Left cardiac atrium (tissue), 4 donors: Measurements from ENCODE around the gene IGFALS. TPM values are rescaled to one million over a fixed set of nuclear protein-coding genes. Genes with fewer than 3 reads are reported as not detected.

Source experiments
- ATAC-seq, 2 donors: fragments of 200-7000 bp; cut with Tn5 transposase; one replicate each; pipeline ENCODE4 v1.9.1; 2020; ENCODE audit warnings: mild to moderate bottlenecking in 2 of 2, moderate library complexity in 2 of 2
- DNase-seq: peaks from one replicate; pipeline ENCODE4 v3.0.0-alpha.2; 2020
- intact Hi-C, 2 donors: fragments of 100-400 bp; cut with DNase I; formaldehyde crosslinking; loops; one replicate each; pipeline versions ENCODE4 v1.14.1 to v1.15.1; 2022 to 2023
- total RNA-seq, 2 donors: library from RNA; stranded (reverse); fragmentation: NEBNext Ultra II Directional; extraction: Animal tissue kit (Norgen Biotek cat#: 25700); gene quantifications; one replicate each; pipeline ENCODE4 v1.2.1, GENCODE V29; 2021
- donor health status: DM: no; HTN: yes; CAD: no.
- donor health status: DM: no; HTN: yes; CAD: no; lungs with severe emphysema.
- donor health status: DM: yes; HTN: yes; CAD: no.
- donor health status: Dilated cardiomyopathy.

IGFALS gene
- total RNA-seq, 2 donors from 2014 or later = not detected

DNA sequence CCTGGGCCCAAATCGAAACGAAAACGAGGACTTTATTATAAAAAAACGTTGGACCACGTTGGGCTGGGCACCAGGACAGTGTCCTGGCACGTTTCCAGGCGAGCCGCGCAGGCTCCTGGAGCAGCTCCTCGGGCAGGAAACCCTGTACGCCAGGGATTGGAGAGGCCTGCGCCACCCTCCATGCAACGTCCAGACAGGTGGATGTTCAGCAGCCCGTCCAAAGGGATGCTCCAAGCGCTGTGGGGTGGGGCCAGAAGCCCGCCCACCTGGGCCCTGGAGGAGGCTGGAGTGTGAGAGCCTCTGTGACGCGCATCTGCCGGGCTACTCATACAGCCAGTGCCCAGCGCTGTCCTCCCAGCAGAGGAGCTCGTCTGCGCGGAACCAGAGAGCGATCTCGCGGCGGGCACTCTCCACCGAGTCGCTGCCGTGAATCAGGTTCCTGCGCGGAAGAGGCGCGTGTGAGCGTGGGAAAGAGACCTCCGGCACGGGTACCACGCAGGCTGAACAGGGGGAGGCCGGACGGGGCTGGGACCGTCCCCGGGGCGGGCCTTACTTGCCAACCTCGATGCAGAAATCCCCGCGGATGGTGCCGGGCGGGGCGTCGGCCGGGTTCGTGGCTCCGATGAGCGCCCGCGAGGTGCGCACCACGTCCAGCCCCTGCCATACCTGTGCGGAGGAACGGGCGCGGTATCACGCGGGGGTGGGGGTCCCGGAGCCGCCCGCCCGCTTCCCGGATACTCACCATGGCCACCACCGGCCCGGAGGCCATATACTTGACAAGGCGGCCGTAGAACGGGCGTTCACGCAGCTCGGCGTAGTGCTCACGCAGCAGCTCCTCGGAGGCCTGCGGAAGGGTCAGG lies 22.9 kb downstream of the IGFALS start:
- ATAC-seq = peak; percentile 10 to 21
- DNase-seq = peak; percentile 84
- intact Hi-C loops = no loop called here

DNA sequence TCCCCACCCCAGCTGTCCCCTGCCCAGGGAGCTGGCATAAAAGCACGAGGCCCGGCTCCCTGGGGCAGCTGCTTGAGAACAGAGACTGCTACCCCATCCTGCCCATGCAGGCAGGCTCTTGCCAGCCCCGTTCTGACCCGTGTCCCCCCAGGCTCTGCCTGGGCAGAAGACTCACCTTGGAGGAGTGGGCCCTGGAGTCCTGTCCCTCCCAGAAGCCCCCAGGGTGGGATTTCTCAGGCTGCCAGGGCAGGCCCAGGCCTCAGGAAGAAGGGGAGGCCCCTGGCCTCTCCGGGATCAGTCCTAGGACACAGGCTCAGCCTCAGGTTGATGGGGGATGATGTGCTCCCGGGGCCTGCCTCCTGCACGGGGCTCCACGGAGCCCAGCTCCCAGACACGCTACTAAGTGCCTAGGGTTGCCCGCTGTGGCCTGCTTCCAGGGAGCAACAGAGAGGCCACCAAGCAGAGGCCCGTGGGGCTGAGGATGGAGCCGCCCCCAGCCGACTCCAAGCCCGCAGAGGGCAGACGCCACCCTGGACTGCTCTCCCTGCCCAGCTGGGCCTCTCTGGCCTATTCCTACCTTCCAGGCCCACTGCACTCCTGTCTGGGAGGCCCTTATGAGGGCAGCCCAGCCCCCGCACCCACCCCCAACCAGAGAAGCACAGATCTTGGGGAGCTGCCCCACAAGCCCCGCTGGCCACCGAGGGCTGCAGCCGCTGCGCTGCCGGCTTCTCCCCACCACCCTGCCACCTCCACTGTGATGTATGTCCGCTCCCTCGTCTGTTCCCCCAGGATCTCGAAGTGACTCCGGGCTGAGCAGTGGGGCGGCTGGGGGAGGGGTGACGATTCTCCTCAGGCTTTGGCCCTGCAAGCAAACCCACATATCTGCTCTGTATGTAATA lies 23.9 kb downstream of the IGFALS start:
- no peak for ATAC-seq

DNA sequence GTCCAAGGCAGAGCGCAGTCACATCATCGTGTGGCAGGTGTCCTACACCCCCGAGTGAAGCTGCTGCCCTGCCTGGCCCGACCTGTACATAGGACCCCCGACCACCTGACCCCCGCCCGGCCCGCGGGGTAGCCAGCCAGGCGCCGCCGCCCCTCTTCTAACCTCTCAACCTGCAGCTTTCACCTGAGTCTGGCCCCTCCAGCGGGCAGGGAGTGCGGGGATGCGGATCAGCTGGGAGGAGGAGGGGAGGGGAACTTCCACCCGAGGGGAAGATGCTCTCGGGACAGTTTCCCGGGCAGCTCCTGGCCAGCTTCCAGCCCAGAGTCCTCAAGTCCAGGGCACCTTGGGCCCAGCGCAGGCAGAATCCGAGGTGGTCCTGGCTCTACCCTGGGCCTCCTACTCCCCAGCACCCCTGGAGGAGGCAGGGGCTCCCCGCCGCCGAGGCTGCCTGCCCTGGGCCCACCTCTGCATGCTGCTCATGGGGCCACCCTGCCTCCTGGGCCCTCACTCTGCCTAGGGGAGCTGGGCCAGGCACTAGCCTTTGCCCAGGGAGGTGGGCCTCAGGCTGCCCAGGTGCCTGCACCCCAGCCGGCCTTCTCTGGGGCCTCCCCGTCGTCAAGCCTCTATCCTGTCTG lies 24.6 kb downstream of the IGFALS start:
- ATAC-seq (no peak), DNase-seq (no peak)
- intact Hi-C loops = no loop called here

More for the DNA sequence above, 23.9 kb downstream of the IGFALS start:
- no peak for DNase-seq
- intact Hi-C loops = no loop called here

DNA sequence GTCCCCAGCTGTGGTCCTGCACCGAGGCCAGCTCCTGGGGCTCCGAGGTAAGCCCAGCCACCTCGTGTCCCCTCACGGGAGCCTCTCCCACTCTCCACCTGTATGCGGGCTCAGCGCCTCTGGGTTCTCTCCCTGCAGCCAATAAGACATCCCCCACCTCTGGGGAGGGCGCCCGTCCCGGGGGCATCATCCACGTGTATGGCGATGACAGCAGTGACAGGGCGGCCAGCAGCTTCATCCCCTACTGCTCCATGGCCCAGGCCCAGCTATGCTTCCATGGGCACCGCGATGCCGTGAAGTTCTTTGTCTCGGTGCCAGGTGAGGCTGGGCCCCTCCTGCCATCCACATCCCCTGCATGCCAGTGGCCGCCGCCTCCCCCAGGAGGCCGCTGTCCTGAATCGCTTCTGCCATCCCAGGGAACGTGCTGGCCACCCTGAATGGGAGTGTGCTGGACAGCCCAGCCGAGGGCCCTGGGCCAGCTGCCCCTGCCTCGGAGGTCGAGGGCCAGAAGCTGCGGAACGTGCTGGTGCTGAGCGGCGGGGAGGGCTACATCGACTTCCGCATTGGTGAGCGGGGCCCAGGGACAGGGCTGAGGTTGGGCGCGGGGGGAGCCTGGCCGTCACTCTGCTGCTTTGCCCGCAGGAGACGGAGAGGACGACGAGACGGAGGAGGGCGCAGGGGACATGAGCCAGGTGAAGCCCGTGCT lies 25.3 kb downstream of the IGFALS start:
- intact Hi-C loops = no loop called here

DNA sequence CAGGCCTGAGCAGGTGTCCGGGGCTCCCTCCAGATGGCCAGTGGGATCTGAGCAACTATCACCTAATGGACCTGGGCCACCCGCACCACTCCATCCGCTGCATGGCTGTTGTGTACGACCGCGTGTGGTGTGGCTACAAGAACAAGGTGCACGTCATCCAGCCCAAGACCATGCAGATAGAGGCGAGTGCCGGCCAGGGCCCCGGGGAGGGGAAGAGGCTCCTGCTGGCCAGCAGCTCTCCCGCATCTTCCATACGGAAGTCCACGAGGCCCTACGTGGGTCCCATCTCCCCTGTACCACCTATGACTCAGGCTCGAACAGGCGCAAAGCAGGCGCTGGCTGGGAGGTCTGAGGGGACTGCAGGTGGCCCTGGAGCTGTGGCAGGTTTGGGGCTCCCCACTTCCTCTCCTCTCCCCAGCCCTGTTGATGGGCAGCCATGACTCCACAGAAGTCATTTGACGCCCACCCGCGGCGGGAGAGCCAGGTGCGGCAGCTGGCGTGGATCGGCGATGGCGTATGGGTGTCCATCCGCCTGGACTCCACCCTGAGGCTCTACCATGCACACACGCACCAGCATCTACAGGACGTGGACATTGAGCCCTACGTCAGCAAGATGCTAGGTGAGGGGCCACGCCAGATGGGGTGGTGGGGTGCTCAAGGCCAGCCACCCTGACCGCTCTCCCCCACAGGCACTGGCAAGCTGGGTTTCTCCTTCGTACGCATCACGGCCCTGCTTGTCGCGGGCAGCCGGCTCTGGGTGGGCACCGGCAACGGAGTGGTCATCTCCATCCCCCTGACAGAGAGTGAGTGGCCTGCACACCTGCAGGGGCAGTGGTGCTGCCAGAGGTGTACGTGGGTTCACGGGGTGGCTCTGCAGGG lies 26.1 kb downstream of the IGFALS start:
- intact Hi-C loops = no loop called here
- DNase-seq (no peak), ATAC-seq (no peak)

More for the DNA sequence above, 25.3 kb downstream of the IGFALS start:
- no peak for DNase-seq
- no peak for ATAC-seq

DNA sequence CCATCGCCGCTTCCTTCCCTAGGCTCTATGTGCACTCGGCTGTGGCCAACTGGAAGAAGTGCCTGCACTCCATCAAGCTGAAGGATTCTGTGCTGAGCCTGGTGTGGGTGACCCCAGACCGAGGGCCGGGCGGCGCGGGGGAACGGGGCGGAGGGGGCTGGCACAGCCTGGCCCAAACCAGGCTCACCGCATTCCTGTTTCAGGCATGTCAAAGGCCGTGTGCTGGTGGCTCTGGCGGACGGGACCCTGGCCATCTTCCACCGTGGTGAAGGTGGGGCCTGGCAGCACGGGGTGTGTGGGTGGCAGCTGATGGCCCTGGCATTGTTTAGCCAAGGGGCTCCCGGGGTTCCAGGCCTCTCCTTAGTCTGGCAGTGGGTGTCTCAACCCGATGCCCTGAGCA lies 26.8 kb downstream of the IGFALS start:
- DNase-seq (no peak), ATAC-seq (no peak)
- intact Hi-C loops = no loop called here

DNA sequence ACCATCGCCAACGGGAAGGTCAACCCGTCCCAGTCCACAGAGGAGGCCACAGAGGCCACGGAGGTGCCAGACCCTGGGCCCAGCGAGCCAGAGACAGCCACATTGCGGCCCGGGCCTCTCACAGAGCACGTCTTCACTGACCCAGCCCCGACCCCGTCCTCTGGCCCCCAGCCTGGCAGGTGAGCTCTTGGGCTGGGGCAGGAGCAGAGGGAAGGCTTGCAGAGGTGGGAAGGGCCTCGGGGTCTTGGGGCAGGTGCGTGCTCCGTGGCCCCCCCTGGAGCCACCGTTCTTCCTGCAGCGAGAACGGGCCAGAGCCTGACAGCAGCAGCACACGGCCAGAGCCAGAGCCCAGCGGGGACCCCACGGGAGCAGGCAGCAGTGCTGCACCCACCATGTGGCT lies 27.3 kb downstream of the IGFALS start:
- intact Hi-C loops = no loop called here
- no peak for DNase-seq
- no peak for ATAC-seq

DNA sequence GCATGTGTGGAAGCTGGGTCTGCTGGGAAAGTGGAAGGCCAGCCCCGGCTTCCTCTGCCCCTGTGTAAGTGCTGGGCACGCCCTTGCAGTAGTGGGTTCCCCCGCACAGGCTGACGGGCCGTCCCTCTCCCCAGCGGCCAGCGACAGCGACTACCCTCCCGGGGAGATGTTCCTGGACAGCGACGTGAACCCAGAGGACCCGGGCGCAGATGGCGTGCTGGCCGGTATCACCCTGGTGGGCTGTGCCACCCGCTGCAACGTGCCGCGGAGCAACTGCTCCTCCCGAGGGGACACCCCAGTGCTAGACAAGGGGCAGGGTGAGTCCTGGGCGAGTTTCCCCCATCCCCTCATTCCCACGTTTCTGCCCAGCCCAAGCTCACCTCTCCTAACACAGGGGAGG lies 27.7 kb downstream of the IGFALS start:
- ATAC-seq = no peak
- intact Hi-C loops = no loop called here

DNA sequence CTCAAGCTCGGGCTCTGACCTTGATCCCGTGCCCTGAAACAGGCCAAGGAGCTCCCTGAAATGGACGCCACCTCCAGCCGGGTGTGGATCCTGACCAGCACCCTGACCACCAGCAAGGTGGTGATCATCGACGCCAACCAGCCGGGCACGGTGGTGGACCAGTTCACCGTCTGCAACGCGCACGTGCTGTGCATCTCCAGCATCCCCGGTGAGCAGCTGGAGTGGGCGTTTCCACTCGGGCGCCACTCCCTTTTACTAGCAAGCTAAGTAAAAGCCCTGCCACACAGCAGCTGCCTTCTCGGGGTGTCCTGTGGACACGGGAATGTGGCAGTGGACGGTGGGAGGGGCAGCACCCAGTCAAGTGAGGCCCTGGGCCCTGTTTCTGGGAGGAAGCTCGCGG lies 28.5 kb downstream of the IGFALS start:
- ATAC-seq (no peak), DNase-seq (no peak)
- intact Hi-C loops = no loop called here

More for the DNA sequence above, 27.7 kb downstream of the IGFALS start:
- no peak for DNase-seq

DNA sequence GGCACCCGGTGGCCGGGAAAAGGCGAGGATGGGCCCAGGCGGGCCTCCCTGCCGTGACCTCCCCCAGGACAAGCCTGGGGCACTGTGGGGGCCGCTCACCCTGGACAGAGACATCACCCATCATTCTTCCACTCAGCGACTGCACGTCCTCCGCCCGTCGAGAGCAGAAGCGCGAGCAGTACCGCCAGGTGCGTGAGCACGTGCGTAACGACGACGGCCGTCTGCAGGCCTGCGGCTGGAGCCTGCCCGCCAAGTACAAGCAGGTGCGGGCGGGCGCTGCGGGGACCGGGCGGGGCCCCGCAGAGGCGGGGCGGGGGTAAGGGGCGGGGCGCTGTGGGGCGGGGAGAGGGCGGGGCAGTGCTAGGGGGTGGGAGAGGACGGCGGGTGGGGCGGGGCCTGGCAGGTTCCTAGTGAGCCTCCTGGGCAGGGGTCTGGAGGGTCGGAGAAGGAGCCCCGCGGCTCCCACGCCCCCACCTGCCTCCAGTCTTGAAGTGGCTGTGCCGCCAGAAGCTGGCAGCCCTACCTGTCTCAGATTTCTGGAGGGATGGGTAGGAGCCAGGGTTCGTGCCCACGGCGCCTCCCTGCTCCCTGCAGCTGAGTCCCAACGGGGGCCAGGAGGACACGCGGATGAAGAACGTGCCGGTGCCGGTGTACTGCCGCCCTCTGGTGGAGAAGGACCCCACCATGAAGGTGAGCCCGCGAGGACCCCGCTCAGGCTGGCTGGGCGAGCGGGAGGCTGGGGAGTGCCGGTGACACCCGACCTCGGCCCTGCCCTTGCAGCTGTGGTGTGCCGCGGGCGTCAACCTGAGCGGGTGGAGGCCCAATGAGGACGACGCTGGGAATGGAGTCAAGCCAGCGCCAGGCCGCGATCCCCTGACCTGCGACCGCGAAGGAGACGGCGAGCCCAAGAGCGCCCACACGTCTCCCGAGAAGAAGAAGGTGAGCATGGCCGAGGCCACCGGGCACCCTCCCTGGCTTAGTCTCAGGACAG lies 29.7 kb downstream of the IGFALS start:
- intact Hi-C loops = no loop called here
- peak; percentile 2 to 32 for ATAC-seq
- no peak for DNase-seq

DNA sequence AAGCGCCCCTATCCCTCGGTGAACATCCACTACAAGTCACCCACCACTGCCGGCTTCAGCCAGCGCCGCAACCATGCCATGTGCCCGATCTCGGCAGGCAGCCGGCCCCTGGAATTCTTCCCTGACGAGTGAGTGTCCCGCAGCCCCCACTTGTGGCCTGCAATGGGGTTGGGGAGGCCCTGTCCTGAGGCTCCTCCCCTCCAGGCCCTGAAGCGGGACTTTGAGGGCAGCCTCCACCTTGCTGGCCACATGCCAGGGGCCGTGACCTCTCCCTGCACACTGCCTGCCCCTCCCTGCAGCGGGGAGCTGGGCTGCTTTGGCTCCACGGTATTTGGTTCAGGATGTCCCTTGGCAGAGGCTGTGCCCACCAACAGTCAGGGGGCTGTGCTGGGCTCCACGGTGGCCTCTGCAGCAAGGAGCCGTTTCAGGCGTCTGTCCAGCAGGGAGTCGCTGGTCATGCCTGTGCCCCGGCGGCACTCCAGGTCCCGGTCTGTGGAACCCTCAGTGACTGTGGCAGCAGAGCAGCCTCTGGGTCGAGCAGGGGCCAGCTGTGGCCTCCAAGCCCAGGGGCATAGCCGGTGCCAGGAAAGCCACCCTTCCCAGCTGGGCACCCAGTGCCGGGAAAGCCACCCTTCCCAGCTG lies 30.5 kb downstream of the IGFALS start:
- intact Hi-C loops = no loop called here
- DNase-seq = no peak
- no peak for ATAC-seq

DNA sequence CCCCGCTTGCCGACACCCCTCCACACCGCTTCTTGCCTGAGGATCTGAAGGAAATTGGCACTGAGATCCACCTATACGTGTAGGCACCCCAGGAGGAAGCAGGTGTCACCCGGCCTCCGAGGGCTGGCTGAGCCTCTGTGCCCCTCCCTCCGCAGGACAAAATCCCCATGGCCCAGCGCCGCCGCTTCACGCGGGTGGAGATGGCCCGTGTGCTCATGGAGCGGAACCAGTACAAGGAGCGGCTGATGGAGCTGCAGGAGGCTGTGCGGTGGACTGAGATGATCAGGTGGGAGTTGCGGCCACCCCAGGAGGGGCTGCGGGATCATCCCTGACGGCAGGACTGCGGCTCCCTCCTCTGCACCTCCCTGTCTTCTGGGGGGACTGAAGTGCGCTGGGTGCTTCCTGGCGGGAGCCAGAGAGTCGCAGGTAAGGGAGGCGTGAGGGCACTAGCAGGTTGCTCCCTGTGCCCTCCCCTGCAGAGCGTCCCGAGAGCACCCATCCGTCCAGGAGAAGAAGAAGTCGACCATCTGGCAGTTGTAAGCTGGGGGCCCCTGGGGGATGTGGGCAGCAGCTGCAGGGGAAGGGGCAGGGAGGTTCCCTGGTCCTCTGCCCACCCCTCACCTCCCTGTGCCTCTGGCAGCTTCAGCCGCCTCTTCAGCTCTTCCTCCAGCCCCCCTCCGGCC lies 31.2 kb downstream of the IGFALS start:
- no peak for DNase-seq
- intact Hi-C loops = no loop called here
- no peak for ATAC-seq

DNA sequence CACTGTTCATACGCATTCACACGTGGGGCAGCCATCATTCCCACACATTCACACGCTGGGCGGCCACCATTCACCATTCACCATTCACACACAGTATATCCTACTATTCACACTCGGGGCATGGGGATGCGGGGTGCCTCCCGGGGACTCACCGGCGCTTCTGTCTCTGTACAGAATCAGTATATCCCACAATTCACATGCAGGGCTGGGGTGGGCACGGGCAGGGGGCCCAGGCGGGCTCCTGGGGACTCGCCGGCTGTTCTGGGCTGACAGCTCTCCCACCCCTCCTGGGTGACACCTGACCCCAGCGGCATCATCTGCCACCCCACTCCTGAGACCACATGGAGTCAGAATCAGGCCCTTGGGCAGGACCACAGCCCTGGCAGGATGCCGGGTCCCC lies 31.8 kb downstream of the IGFALS start:
- intact Hi-C loops = no loop called here
- no peak for DNase-seq
- no peak for ATAC-seq

DNA sequence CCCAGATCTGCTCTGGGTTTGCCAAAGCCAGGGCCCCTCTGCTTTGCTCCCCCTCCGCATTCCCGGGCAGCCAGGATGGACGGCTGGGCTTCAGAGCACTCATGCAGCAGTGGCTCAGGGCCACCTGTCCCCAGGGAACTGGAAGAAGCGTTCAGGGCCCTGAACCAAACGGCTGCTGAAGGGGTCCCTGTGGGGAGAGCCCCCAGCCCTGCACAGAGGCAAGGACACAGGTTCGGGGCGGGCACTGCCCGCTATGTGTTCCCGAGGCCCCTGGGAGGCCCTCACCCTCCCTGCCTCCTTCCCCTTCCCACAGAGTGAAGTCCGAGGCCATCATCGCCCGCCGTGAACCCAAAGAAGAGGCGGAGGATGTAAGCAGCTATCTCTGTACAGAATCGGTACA lies 32.6 kb downstream of the IGFALS start:
- intact Hi-C loops = no loop called here
- DNase-seq = no peak
- no peak for ATAC-seq

DNA sequence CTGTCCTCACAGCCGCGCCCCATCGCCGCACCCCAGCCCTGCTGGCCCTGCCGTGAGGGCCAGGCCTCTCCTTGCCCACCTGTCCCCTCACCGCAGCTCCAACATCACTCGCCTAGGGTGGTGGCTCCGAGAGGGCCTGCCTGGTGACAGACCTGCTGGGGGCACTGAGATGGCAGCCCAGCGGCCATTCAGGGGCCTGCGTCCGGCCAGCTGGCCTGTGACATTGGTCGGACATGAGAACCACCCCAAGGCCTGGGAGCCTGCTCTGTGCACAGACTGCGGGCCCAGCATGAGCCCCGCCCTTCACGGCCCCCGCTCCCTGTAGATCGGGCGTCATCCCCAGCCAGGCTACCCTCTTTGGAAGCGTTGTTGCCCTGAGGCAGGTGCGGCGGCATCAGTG lies 34.0 kb downstream of the IGFALS start:
- DNase-seq (no peak), ATAC-seq (no peak)
- intact Hi-C loops = no loop called here

DNA sequence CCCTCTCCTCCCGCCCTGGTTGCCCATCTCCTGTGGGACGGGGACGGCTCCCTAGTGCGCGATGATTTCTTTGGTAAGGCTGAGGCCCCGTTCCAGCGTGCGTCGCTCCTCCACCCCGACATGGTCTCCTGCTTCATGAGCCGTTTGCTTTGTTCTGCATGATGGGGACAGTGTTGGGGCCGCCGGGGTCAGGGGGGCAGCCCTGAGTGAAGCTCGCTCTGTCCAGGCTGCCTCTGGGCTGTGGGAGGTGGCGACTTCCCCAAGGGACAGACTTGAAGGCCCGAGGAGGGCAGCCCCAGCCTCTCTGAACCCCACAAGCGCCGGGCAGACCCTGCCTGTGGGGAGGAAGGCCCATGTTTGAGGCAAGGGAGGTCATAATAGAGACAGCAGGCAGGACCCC lies 34.6 kb downstream of the IGFALS start:
- DNase-seq (no peak), ATAC-seq (no peak)
- intact Hi-C loops = no loop called here
